AG04450 (cell line): ENCODE results near the gene ETV6. TPM values are rescaled to one million over a fixed set of nuclear protein-coding genes. Genes with fewer than 3 reads are reported as not detected.
"Not testable (repeated sequence)": the region's sequence is repeated elsewhere in the genome, so short reads cannot be mapped to it uniquely, and the experiment has no call there.

Experiments
- CTCF ChIA-PET: fragments of 300-600, 350-600 bp; formaldehyde crosslinking; extraction: SDS; loops from one replicate; lab custom pipeline; 2022; ENCODE audit warnings: antibody characterized with exemption, inconsistent platforms; lab: Charles Lee
- POLR2A ChIA-PET: fragments of 350-600 bp; formaldehyde crosslinking; extraction: SDS; loops from one replicate; lab custom pipeline; 2021; ENCODE audit warnings: antibody characterized with exemption, inconsistent platforms; lab: Yijun Ruan, JAX
- DNase-seq: peaks from one replicate; pipeline ENCODE4 v3.0.0-alpha.2; 2011; ENCODE audit warnings: low read depth, low spot score
- H3K27ac ChIP-seq: one replicate; pipeline ENCODE4 v1.5.1; 2012; ENCODE audit warnings: low read depth, low read length, control low read depth
- H3K27me3 ChIP-seq: one replicate; pipeline ENCODE4 v1.6.0; 2012; ENCODE audit warnings: low read length; ENCODE audit not compliant: control insufficient read depth, insufficient read depth
- H3K4me3 ChIP-seq: 2 replicates; pipeline ENCODE4 v1.5.1; 2011; ENCODE audit warnings: mild to moderate bottlenecking, low read depth, low read length, control low read depth
- H3K9me3 ChIP-seq: 2 replicates; pipeline ENCODE4 v1.5.1; 2012; ENCODE audit warnings: low read length; ENCODE audit not compliant: control insufficient read depth, insufficient read depth
- CTCF ChIP-seq: IDR thresholded peaks from 2 replicates; pipeline ENCODE4 v1.5.1; 2011; ENCODE audit warnings: low read depth, low read length, control low read depth, inconsistent platforms
- polyA plus RNA-seq: library from polyadenylated mRNA; depleted of rRNA; stranded (reverse); fragments of >200 nt; gene quantifications from 2 replicates; pipeline ENCODE4 v1.2.3, GENCODE V29; 2011

The ETV6 gene
- polyA plus RNA-seq, 1 experiment, result 7.9 TPM

DNA sequence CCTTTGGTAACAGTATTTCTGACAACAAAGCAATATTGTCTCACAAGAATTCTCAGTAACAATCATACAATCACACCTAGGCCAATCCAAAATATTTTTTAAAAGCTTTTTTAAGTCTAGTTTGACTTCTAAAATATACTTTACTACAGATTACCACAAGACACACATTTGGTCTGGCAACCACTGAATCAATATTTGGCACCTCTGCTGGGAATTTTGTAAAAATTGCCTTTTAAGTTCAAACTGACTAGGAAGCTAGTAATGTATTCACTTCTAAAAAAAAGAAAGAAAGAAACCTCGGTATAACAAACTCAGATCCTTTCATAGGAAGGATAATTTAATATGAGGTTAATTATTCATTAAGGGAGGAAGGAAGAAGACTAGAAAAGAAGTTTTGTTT, 18.2 kb upstream of the ETV6 start:
- DNase-seq, result no peak
- Histone ChIP-seq H3K9me3 (peaks cover 3% of the 10 kb centered on the region; the same call in 1 of the 2 replicates), H3K27ac (no peak overlapping the region), H3K27me3 (no peaks in the 10 kb centered on the region), H3K4me3 (no peak overlapping the region)
- TF ChIP-seq CTCF, result no peak
- ChIA-PET CTCF (interaction anchor here (1.0 to 1.2 kb wide), 3 partner anchors 9 to 402 kb away, joined by 3 to 4 read pairs (median 3); no protein-coding TSS in a partner anchor), POLR2A (no interaction called here)

GRCh38 chr12:11631881-11632280, 17.6 kb upstream of the ETV6 start:
- ChIA-PET CTCF (interaction anchor here (1.0 to 1.2 kb wide), 2 partner anchors 9 to 146 kb away, joined by 3 read pairs; no protein-coding TSS in a partner anchor), POLR2A (interaction anchor here (0.7 kb wide), 1 partner anchor 459 kb away, joined by 4 read pairs; no protein-coding TSS in a partner anchor)
- not testable (repeated sequence) for DNase-seq, H3K27ac ChIP-seq, H3K9me3 ChIP-seq, H3K4me3 ChIP-seq, H3K27me3 ChIP-seq

- no peak for DNase-seq
- TF ChIP-seq CTCF, result no peak
- Histone ChIP-seq H3K4me3 (no peak overlapping the region), H3K9me3 (peaks cover 3% of the 10 kb centered on the region), H3K27me3 (no peaks in the 10 kb centered on the region), H3K27ac (no peak overlapping the region)
- CTCF ChIA-PET, result no interaction called here
- POLR2A ChIA-PET, result no interaction called here
Observed at GRCh38 chr12:11633968-11634367, 15.5 kb upstream of the ETV6 start.

DNA sequence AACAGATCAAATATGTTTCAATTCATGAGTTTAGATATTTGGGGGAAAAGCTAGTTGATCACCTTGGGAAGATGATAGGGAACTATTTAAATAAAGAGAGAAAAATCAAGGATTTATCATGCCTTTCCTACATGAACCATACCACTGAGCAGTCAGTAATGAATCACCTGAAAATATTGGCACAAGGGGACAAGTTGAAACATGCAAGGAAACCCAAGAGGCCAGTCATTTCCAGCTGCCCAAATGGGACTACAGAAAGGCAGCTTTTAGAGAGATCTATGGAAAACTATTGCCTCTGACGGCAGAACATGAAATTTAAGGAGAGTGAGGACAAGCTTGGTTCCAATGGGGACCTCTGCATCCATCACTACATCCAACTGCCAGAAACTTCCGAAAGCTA, 14.1 kb upstream of the ETV6 start:
- no peak for DNase-seq
- no peak for TF ChIP-seq CTCF
- no peak overlapping the region for H3K27ac ChIP-seq
- no peaks in the 10 kb centered on the region for H3K27me3 ChIP-seq
- H3K4me3 ChIP-seq, result no peak overlapping the region
- POLR2A ChIA-PET, result no interaction called here
- CTCF ChIA-PET, result no interaction called here
- H3K9me3 ChIP-seq, result peaks cover 3% of the 10 kb centered on the region

DNA sequence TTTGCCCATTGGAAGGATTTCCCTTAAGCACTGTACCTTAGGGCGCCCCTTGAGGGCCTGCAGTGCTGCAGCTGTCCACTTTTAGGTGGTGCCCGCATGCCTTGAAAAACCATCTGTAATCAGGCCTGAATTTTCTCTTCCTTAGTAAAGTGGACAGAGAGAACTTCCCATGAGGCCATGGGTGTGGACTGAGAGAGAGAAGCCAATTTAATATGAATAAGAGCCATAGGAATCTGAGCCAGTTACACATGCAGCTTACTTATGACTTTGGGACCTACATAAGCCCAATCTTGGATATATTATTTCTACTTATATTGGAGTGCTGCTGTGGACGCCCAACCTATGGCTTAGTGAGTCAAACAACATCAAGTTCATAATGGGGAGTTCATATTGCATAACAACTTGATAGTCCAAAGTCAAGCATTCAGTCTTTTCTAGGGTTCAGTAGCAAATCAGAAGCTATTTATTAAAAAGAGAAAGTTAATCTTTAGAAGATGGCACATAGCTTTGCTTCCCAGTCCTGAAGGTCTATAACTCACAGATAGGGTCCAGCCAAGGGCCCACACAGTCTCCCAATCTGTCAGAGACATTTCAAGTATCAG, 11.1 kb upstream of the ETV6 start:
- no peak overlapping the region for H3K27ac ChIP-seq
- H3K9me3 ChIP-seq, result peaks cover 3% of the 10 kb centered on the region
- TF ChIP-seq CTCF, result no peak
- no peaks in the 10 kb centered on the region for H3K27me3 ChIP-seq
- no peak overlapping the region for H3K4me3 ChIP-seq
- no peak for DNase-seq
- POLR2A ChIA-PET, result no interaction called here
- CTCF ChIA-PET, result interaction anchor here (0.6 to 1.8 kb wide), 3 partner anchors 17 to 56 kb away, joined by 3 to 8 read pairs (median 3); no protein-coding TSS in a partner anchor
